ENCODE measurements around the gene BLVRA. TPM values are rescaled to one million over a fixed set of nuclear protein-coding genes. Genes with fewer than 3 reads are reported as not detected.
"Not testable (repeated sequence)": the region's sequence is repeated elsewhere in the genome, so short reads cannot be mapped to it uniquely, and the experiment has no call there.

BLVRA gene
- total RNA-seq, 1 donor = 20.6 TPM

GRCh38 chr7:43799605-43800004, 41.1 kb downstream of the BLVRA start:
- Histone ChIP-seq H3K4me2 (ENCODE audit: insufficient read depth, low read length) (no peak overlapping the region), H3K79me2 (ENCODE audit: insufficient read depth, low read length) (no peaks in the 10 kb centered on the region), H3K4me3 (ENCODE audit: insufficient read depth, low read length) (no peak overlapping the region), H3K27me3 (ENCODE audit: insufficient read depth, low read length) (no peaks in the 10 kb centered on the region), H3K27ac (ENCODE audit: low read depth, low read length) (no peak overlapping the region), H3K36me3 (ENCODE audit: insufficient read depth, low read length) (peaks cover 13% of the 10 kb centered on the region), H3K9me3 (ENCODE audit: low read depth, low read length) (no peaks in the 10 kb centered on the region), H2AFZ (ENCODE audit: low read length) (no peak overlapping the region), H4K20me1 (ENCODE audit: insufficient read depth, low read length) (no peaks in the 10 kb centered on the region), H3K4me1 (ENCODE audit: insufficient read depth, low read length) (no peaks in the 10 kb centered on the region)
- no peak for DNase-seq (ENCODE audit: insufficient read length, low spot score, missing footprints)
- TF ChIP-seq CTCF (IDR thresholded peaks at IDR 0.05; ENCODE audit: extremely low read depth, low read depth, low read length) = no peak

- Histone ChIP-seq H4K20me1 (ENCODE audit: insufficient read depth, low read length) (no peaks in the 10 kb centered on the region), H3K9me3 (ENCODE audit: low read depth, low read length) (no peaks in the 10 kb centered on the region), H3K4me1 (ENCODE audit: insufficient read depth, low read length) (no peaks in the 10 kb centered on the region), H3K36me3 (ENCODE audit: insufficient read depth, low read length) (peaks cover 5% of the 10 kb centered on the region), H3K27ac (ENCODE audit: low read depth, low read length) (no peak overlapping the region), H3K4me3 (ENCODE audit: insufficient read depth, low read length) (no peak overlapping the region), H3K4me2 (ENCODE audit: insufficient read depth, low read length) (no peak overlapping the region), H3K27me3 (ENCODE audit: insufficient read depth, low read length) (no peaks in the 10 kb centered on the region), H3K79me2 (ENCODE audit: insufficient read depth, low read length) (no peaks in the 10 kb centered on the region), H2AFZ (ENCODE audit: low read length) (no peak overlapping the region)
- DNase-seq (ENCODE audit: insufficient read length, low spot score, missing footprints) = no peak
- no peak for TF ChIP-seq CTCF (IDR thresholded peaks at IDR 0.05; ENCODE audit: extremely low read depth, low read depth, low read length)
Observed at GRCh38 chr7:43803865-43804264, 45.4 kb downstream of the BLVRA start.

- Histone ChIP-seq H3K36me3 (ENCODE audit: insufficient read depth, low read length) (no peaks in the 10 kb centered on the region), H3K4me1 (ENCODE audit: insufficient read depth, low read length) (no peaks in the 10 kb centered on the region), H3K4me2 (ENCODE audit: insufficient read depth, low read length) (no peak overlapping the region), H3K27me3 (ENCODE audit: insufficient read depth, low read length) (no peaks in the 10 kb centered on the region), H3K9me3 (ENCODE audit: low read depth, low read length) (peaks cover 2% of the 10 kb centered on the region), H4K20me1 (ENCODE audit: insufficient read depth, low read length) (no peaks in the 10 kb centered on the region), H3K79me2 (ENCODE audit: insufficient read depth, low read length) (no peaks in the 10 kb centered on the region), H3K4me3 (ENCODE audit: insufficient read depth, low read length) (no peak overlapping the region), H2AFZ (ENCODE audit: low read length) (no peak overlapping the region), H3K27ac (ENCODE audit: low read depth, low read length) (no peak overlapping the region)
- no peak for TF ChIP-seq CTCF (IDR thresholded peaks at IDR 0.05; ENCODE audit: extremely low read depth, low read depth, low read length)
- DNase-seq (ENCODE audit: insufficient read length, low spot score, missing footprints) = no peak
Observed at GRCh38 chr7:43808410-43808809, 49.9 kb downstream of the BLVRA start.

- not testable (repeated sequence) for H2AFZ ChIP-seq (ENCODE audit: low read length); H3K79me2 ChIP-seq (ENCODE audit: insufficient read depth, low read length); H3K4me1 ChIP-seq (ENCODE audit: insufficient read depth, low read length); H3K9me3 ChIP-seq (ENCODE audit: low read depth, low read length); H3K36me3 ChIP-seq (ENCODE audit: insufficient read depth, low read length); H3K27ac ChIP-seq (ENCODE audit: low read depth, low read length); H3K4me2 ChIP-seq (ENCODE audit: insufficient read depth, low read length); H3K4me3 ChIP-seq (ENCODE audit: insufficient read depth, low read length); H4K20me1 ChIP-seq (ENCODE audit: insufficient read depth, low read length); DNase-seq (ENCODE audit: insufficient read length, low spot score, missing footprints)
- TF ChIP-seq CTCF (IDR thresholded peaks at IDR 0.05; ENCODE audit: extremely low read depth, low read depth, low read length) = peak; percentile 24
- peaks cover 16% of the 10 kb centered on the region for H3K27me3 ChIP-seq (ENCODE audit: insufficient read depth, low read length)
Observed at GRCh38 chr7:43810195-43810941, 51.9 kb downstream of the BLVRA start.

Data from osteoblast (primary cell).